ENCODE results near the gene GPBAR1. TPM values are rescaled to one million over a fixed set of nuclear protein-coding genes. Genes with fewer than 3 reads are reported as not detected.

Gene GPBAR1
- total and polyA plus RNA-seq, 9 of the 15 experiments (the other 6 are each of a cell fraction or from before 2014, with no cell fraction given), result not detected

GRCh38 chr2:218307415-218308090 lies 46.7 kb downstream of the GPBAR1 start:
- in situ Hi-C loops (cut with MboI), result no loop called here
- DNase-seq (ENCODE audit: extremely low read depth in 1 of 4, low spot score in 3 of 4) (no peak), FAIRE-seq (no peak), ATAC-seq (peak; percentile 74)
- peaks cover 4 to 6% of the 10 kb centered on the region in 2 experiments; a peak in 3 of 5 replicates for H3K4me1 ChIP-seq (replicated peaks in 1 of 2; ENCODE audit: control insufficient read depth in 2 of 2, insufficient read depth in 2 of 2, low read length in 2 of 2)
- H3K4me3 ChIP-seq, result no peak overlapping the region
- no peaks in the 10 kb centered on the region for H3K9me1 ChIP-seq (ENCODE audit: control insufficient read depth, insufficient read depth, low read length)
- H3K27ac ChIP-seq (ENCODE audit: extremely low read depth, low read depth, low read length), result no peak overlapping the region
- CTCF ChIA-PET (ENCODE audit: low intra/inter-chr PET ratio), result no interaction called here
- POLR2A ChIA-PET, result interaction anchor here (0.6 to 1.5 kb wide), 5 partner anchors 8 to 158 kb away, joined by 3 read pairs; no protein-coding TSS in a partner anchor
- H3K79me2 ChIP-seq (ENCODE audit: control insufficient read depth, insufficient read depth, low read length), result no peaks in the 10 kb centered on the region
- no peak overlapping the region; the same call in 1 of the 2 replicates for H3K4me2 ChIP-seq (ENCODE audit: insufficient read depth, low read length)
- no peaks in the 10 kb centered on the region for H3K36me3 ChIP-seq (ENCODE audit: control insufficient read depth, insufficient read depth, low read length)
- peak overlapping the region; percentile 8; the same call in 1 of the 2 replicates for H2AFZ ChIP-seq (ENCODE audit: low read depth, low read length)
- peak overlapping the region in 1 of 2 experiments; percentile 14; a peak in 1 of 4 replicates for H3K9ac ChIP-seq (ENCODE audit: insufficient read depth in 1 of 2, low read depth in 2 of 2, low read length in 2 of 2)
- H4K20me1 ChIP-seq (replicated peaks; ENCODE audit: control insufficient read depth, insufficient read depth, low read length), result no peaks in the 10 kb centered on the region
- intact Hi-C loops (cut with micrococcal nuclease), result no loop called here
- BruUV-seq (replicated peaks), result no TSS peak
- H3K27me3 ChIP-seq (ENCODE audit: control insufficient read depth in 2 of 2, insufficient read depth in 2 of 2, low read length in 2 of 2), result no peaks in the 10 kb centered on the region
- WGBS (ENCODE audit: insufficient coverage, low coverage, missing lambda C conversion rate), result 49% methylated on average over 6 of the region's 6 CpGs
- H3K9me3 ChIP-seq (replicated peaks; ENCODE audit: control insufficient read depth, insufficient read depth, low read depth, low read length), result no peaks in the 10 kb centered on the region
- no peak for TF ChIP-seq OTX1 (CRISPR knock-in tag; IDR thresholded peaks at IDR 0.05)
- no peak for TF ChIP-seq PYGO2 (tag; IDR thresholded peaks at IDR 0.05)
- no peak for TF ChIP-seq MCM5 (IDR thresholded peaks at IDR 0.05; ENCODE audit: low read depth)
- TF ChIP-seq SUPT5H (IDR thresholded peaks at IDR 0.05), result no peak
- 0 out of 2 replicates have a peak, but pooled peaks have one; percentile 30 for TF ChIP-seq CTBP1 (IDR thresholded peaks at IDR 0.05; ENCODE audit: borderline replicate concordance)
- no peak for TF ChIP-seq CBX5 (IDR thresholded peaks at IDR 0.05; ENCODE audit: borderline replicate concordance, low read depth)
- no peak for TF ChIP-seq ZNF395 (CRISPR knock-in tag; IDR thresholded peaks at IDR 0.05)
- peak; percentile 46; the same call in 1 of the 2 replicates for TF ChIP-seq SOX6 (IDR thresholded peaks at IDR 0.05)
- no peak for TF ChIP-seq MED1 (CRISPR knock-in tag; IDR thresholded peaks at IDR 0.05; ENCODE audit: borderline replicate concordance)
- TF ChIP-seq FOXJ3 (CRISPR knock-in tag; IDR thresholded peaks at IDR 0.05), result no peak
- no peak for TF ChIP-seq KDM5B (IDR thresholded peaks at IDR 0.05; ENCODE audit: insufficient replicate concordance, low read depth, low read length)
- no peak for TF ChIP-seq BCLAF1 (IDR thresholded peaks at IDR 0.05; ENCODE audit: borderline replicate concordance in 1 of 2, control insufficient read depth in 1 of 2, low read depth in 2 of 2, low read length in 1 of 2)
- no peak for TF ChIP-seq EP400 (IDR thresholded peaks at IDR 0.05)
- peak; percentile 91 for TF ChIP-seq ESRRA (IDR thresholded peaks at IDR 0.05; ENCODE audit: borderline replicate concordance, low read depth)
- TF ChIP-seq HBP1 (CRISPR knock-in tag; IDR thresholded peaks at IDR 0.05), result no peak
- TF ChIP-seq RCOR1 (IDR thresholded peaks at IDR 0.05; ENCODE audit: borderline replicate concordance in 1 of 2, low read depth in 2 of 2, low read length in 2 of 2), result peak in 1 of 2 experiments; percentile 53; a peak in 1 of 4 replicates
- TF ChIP-seq ZNF76 (CRISPR knock-in tag; IDR thresholded peaks at IDR 0.05; ENCODE audit: borderline replicate concordance), result no peak

Measured in K562 (cell line).